ENCODE data around the gene C18orf63.

Gene C18orf63

DNA sequence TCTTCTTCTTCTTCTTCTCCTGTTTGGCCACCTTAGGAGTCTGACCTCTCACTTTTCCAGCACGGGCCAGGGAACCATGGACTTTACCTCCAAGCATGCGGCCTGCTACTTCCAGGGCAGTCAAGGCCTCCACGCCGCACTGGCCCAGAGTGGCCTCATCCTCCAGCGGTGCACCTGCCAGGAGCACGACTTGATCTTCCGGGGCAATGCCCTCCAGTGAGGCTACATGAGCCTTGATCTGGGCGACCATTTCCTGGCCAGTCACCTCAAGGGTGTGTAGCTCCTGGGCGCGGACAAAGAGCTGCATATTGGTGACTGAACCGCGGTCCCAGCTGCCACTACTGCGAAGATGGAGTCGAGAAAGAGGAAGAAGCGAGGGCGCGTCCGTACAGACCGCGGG is 74.4 kb downstream of the C18orf63 start:
- no peak for DNase-seq (ENCODE audit: low read depth)
- TF ChIP-seq, protein P1, sequence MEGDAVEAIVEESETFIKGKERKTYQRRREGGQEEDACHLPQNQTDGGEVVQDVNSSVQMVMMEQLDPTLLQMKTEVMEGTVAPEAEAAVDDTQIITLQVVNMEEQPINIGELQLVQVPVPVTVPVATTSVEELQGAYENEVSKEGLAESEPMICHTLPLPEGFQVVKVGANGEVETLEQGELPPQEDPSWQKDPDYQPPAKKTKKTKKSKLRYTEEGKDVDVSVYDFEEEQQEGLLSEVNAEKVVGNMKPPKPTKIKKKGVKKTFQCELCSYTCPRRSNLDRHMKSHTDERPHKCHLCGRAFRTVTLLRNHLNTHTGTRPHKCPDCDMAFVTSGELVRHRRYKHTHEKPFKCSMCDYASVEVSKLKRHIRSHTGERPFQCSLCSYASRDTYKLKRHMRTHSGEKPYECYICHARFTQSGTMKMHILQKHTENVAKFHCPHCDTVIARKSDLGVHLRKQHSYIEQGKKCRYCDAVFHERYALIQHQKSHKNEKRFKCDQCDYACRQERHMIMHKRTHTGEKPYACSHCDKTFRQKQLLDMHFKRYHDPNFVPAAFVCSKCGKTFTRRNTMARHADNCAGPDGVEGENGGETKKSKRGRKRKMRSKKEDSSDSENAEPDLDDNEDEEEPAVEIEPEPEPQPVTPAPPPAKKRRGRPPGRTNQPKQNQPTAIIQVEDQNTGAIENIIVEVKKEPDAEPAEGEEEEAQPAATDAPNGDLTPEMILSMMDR (IDR thresholded peaks at IDR 0.05; ENCODE audit: control insufficient read depth, extremely low read depth, insufficient read depth), result no peak
- no peak overlapping the region for H3K4me3 ChIP-seq (ENCODE audit: low read depth, low read length)

DNA sequence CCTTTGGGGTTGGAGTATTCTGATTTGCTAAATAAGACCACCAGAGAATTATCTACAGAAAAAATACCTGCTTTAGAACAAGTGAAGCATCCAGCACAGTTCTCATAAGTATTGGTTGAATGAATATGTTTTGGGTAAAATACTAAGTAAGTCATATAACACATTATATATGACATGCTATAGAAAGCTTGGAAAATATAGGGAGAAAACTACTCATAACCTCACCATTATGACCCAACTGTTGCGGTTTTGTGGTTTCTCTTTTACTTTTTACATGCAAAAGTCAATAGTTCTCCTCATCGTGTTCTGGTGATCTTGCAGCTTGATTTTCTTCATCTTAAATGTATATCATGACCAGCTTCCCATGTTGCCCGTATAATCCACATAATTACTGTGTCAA is 75.3 kb downstream of the C18orf63 start:
- TF ChIP-seq, protein P1 (IDR thresholded peaks at IDR 0.05; ENCODE audit: control insufficient read depth, extremely low read depth, insufficient read depth), result no peak
- no peak for DNase-seq (ENCODE audit: low read depth)

DNA sequence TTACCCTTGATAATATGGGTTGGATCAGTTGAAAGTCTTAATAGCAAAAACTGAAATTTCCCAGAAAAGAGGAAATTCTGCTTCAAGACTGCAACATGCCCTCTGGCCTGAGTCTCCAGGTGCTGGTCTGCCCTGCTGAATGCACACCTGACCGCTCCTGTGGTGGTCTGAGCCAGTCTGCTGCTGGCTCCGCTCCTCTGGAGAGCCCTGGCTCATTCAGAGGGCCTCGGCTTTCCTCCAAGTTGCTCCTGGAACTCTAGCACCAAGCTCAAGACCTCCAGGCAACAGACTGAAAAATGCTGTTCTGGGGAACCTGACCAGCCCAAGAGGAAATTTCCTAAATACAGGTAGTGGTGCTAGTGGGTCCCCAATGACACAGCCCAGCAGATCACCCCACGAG is 76.7 kb downstream of the C18orf63 start:
- TF ChIP-seq, protein P1 (IDR thresholded peaks at IDR 0.05; ENCODE audit: control insufficient read depth, extremely low read depth, insufficient read depth), result no peak
- no peak overlapping the region for H3K4me3 ChIP-seq (ENCODE audit: low read depth, low read length)
- DNase-seq (ENCODE audit: low read depth), result no peak

More for the DNA sequence above, 75.3 kb downstream of the C18orf63 start:
- no peak overlapping the region for H3K4me3 ChIP-seq (ENCODE audit: low read depth, low read length)

DNA sequence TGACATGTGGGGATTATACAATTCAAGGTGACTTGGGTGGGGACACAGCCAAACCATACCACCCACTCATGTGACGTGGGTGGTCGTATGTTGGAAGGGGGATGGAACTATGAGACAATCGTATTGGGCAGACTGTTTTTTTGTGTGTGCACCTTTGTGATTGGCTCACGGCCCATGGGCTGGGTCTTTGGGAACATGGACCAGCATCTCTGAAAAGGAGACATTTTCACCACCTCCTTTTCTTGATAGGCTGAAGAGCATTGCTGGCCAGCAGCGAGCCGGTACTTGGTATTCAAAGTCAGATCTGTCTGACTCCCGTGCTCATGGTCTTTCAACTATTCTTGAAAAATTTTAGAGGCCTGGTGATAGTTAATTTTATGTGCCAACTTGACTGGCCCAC is 79.4 kb downstream of the C18orf63 start:
- TF ChIP-seq, protein P1 (IDR thresholded peaks at IDR 0.05; ENCODE audit: control insufficient read depth, extremely low read depth, insufficient read depth), result no peak
- no peak overlapping the region for H3K4me3 ChIP-seq (ENCODE audit: low read depth, low read length)
- no peak for DNase-seq (ENCODE audit: low read depth)

DNA sequence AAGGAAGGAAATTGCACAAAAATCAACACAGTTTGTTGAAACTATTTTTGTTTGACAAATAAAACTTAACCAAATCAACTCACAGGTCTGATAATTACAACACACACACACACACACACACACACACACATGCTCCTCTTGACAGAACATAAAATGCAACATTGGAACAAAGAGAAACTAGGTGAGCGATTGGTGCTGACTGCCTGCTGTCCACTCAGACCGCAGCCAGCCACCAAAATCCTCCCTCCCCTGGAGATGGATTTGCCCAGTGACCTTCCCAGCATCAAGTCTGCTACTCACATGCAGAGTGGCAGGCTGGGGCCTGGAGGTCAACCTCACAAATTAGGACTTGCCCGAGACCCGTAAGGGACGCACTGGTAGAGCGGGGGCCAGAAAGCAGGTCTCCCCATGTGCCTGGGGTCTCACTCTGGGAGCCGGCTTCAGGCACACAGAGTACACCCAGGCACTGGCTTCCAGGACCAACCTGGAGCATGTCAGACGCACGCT is 80.1 kb downstream of the C18orf63 start:
- H3K4me3 ChIP-seq (ENCODE audit: low read depth, low read length), result no peak overlapping the region
- TF ChIP-seq, protein P1 (IDR thresholded peaks at IDR 0.05; ENCODE audit: control insufficient read depth, extremely low read depth, insufficient read depth), result no peak
- no peak for DNase-seq (ENCODE audit: low read depth)

DNA sequence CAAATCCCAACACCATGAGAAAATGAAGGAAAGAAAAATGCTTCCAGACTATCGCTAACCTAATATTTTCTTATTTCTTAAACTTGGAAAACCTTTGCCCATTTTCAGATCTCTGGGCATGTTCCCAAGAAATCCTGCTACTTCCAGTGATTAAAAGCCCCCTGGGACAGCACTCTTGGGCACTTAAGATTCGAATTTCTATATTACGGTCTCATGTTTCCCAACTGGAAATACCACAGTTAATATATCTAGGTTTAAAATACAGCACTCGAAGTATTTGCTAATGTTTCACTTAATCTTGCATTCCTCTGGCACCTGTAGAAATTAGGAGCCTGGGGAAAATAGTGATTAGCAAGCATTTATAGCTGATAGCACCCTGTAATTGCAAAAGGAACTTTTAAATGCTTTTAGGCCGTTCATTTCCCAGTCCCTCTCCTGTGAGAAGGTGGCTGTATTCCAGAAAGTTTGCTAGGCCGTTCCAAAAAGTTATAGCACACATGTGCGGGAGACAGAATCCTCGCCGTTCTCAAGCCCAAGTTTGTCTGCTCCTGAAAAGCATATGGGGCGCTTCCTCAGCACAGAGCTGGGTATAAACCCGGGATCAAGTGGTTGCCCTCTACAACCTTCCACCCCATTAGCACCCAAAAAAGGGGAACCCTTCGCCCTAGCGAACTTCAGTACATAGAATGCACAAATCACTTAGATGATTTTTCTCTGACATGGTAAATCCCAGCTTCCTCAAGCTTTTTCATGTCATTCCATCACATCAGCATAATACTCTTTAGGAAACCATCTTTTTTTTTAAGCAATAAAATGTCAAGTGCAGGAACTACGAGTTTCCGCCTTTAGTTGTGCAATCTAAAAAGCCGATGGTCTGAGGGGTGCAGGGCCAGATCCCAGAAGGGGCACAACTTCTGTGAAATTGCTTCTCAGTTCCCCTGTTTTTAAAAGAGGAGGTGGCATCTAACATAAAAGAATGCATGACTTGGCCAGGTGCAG is 80.8 kb downstream of the C18orf63 start:
- H3K4me3 ChIP-seq (ENCODE audit: low read depth, low read length), result no peak overlapping the region
- TF ChIP-seq, protein P1 (IDR thresholded peaks at IDR 0.05; ENCODE audit: control insufficient read depth, extremely low read depth, insufficient read depth), result no peak
- no peak for DNase-seq (ENCODE audit: low read depth)

Measured in LNCaP clone FGC (cell line).